Progenitor cell of endocrine pancreas (in vitro differentiated cells): ENCODE results near the gene LIN7A. TPM values are rescaled to one million over a fixed set of nuclear protein-coding genes. Genes with fewer than 3 reads are reported as not detected.

ENCODE experiments used
- DNase-seq: peaks from one replicate; pipeline ENCODE4 v3.0.0; 2021; ENCODE audit warnings: low spot score; ENCODE audit not compliant: unreplicated experiment
- H3K27ac Mint-ChIP-seq: 2 replicates; pipeline ENCODE4 v1.8.0; 2021; ENCODE audit warnings: mild to moderate bottlenecking, moderate library complexity, mixed read lengths
- H3K27me3 Mint-ChIP-seq: 2 replicates; pipeline ENCODE4 v1.8.0; 2021; ENCODE audit warnings: mixed read lengths
- H3K36me3 Mint-ChIP-seq: 2 replicates; pipeline ENCODE4 v1.8.0; 2022; ENCODE audit warnings: mixed read lengths; ENCODE audit not compliant: insufficient read depth
- H3K4me1 Mint-ChIP-seq: 2 replicates; pipeline ENCODE4 v1.8.0; 2021; ENCODE audit warnings: low read depth, mixed read lengths
- H3K4me3 Mint-ChIP-seq: 2 replicates; pipeline ENCODE4 v1.8.0; 2021; ENCODE audit warnings: low read depth, mild to moderate bottlenecking, moderate library complexity, mixed read lengths
- H3K9me3 Mint-ChIP-seq: 2 replicates; pipeline ENCODE4 v1.8.0; 2021; ENCODE audit warnings: low read depth, mixed read lengths
- CTCF ChIP-seq: fragments of 200-600 bp; sonication (generic); IDR thresholded peaks from one replicate; pipeline ENCODE4 v1.5.0; 2021; ENCODE audit warnings: antibody characterized with exemption, mild to moderate bottlenecking; ENCODE audit not compliant: unreplicated experiment
- total RNA-seq: library from RNA; stranded (reverse); gene quantifications from 2 replicates; pipeline ENCODE4 v1.2.1, GENCODE V29; 2021

LIN7A gene
- total RNA-seq, 1 donor from 2014 or later = 8.2 TPM

- Mint-ChIP-seq H3K4me1 (peaks cover 4% of the 10 kb centered on the region), H3K27ac (no peak overlapping the region), H3K36me3 (no peaks in the 10 kb centered on the region), H3K27me3 (no peaks in the 10 kb centered on the region), H3K4me3 (no peak overlapping the region), H3K9me3 (no peaks in the 10 kb centered on the region)
- DNase-seq = no peak
- no peak for TF ChIP-seq CTCF
Observed at GRCh38 chr12:80925237-80925636, 12.5 kb downstream of the LIN7A start.

GRCh38 chr12:80924437-80924836 is 13.3 kb downstream of the LIN7A start:
- H3K4me3 Mint-ChIP-seq = no peak overlapping the region
- DNase-seq = no peak
- no peaks in the 10 kb centered on the region for H3K36me3 Mint-ChIP-seq
- no peak for TF ChIP-seq CTCF
- H3K27ac Mint-ChIP-seq = no peak overlapping the region
- H3K27me3 Mint-ChIP-seq = no peaks in the 10 kb centered on the region
- no peaks in the 10 kb centered on the region for H3K9me3 Mint-ChIP-seq
- H3K4me1 Mint-ChIP-seq = peaks cover 4% of the 10 kb centered on the region

- Mint-ChIP-seq H3K27ac (no peak overlapping the region), H3K36me3 (no peaks in the 10 kb centered on the region), H3K4me1 (no peaks in the 10 kb centered on the region), H3K4me3 (no peak overlapping the region), H3K9me3 (no peaks in the 10 kb centered on the region), H3K27me3 (no peaks in the 10 kb centered on the region)
- TF ChIP-seq CTCF = no peak
- DNase-seq = no peak
Observed at GRCh38 chr12:80920006-80920405, 17.7 kb downstream of the LIN7A start.

GRCh38 chr12:80917651-80918050 is 20.1 kb downstream of the LIN7A start:
- DNase-seq = no peak
- no peaks in the 10 kb centered on the region for H3K4me1 Mint-ChIP-seq
- no peaks in the 10 kb centered on the region for H3K27me3 Mint-ChIP-seq
- no peak for TF ChIP-seq CTCF
- H3K9me3 Mint-ChIP-seq = no peaks in the 10 kb centered on the region
- no peaks in the 10 kb centered on the region for H3K36me3 Mint-ChIP-seq
- no peak overlapping the region for H3K4me3 Mint-ChIP-seq
- no peak overlapping the region for H3K27ac Mint-ChIP-seq

- TF ChIP-seq CTCF = no peak
- Mint-ChIP-seq H3K27ac (peak overlapping the region; percentile 39), H3K9me3 (no peaks in the 10 kb centered on the region), H3K4me1 (no peaks in the 10 kb centered on the region), H3K4me3 (no peak overlapping the region), H3K27me3 (no peaks in the 10 kb centered on the region), H3K36me3 (no peaks in the 10 kb centered on the region)
- no peak for DNase-seq
Observed at GRCh38 chr12:80912901-80913770, 24.6 kb downstream of the LIN7A start.
